NCI-H1694 (cell line): ENCODE measurements around the gene ZNF761.
"Not testable (repeated sequence)": the region's sequence is repeated elsewhere in the genome, so short reads cannot be mapped to it uniquely, and the experiment has no call there.

ENCODE experiments used
- DNase-seq: peaks from one replicate; lab custom pipeline; 2025; lab: John Stamatoyannopoulos, UW

The ZNF761 gene

GRCh38 chr19:53431399-53432087 lies at the start of gene ZNF761:
ZNF761 (plus strand) TSS chr19:53431984; CDS start chr19:53447269, 15,285 bp downstream.
- peak; percentile 75 for DNase-seq

DNA sequence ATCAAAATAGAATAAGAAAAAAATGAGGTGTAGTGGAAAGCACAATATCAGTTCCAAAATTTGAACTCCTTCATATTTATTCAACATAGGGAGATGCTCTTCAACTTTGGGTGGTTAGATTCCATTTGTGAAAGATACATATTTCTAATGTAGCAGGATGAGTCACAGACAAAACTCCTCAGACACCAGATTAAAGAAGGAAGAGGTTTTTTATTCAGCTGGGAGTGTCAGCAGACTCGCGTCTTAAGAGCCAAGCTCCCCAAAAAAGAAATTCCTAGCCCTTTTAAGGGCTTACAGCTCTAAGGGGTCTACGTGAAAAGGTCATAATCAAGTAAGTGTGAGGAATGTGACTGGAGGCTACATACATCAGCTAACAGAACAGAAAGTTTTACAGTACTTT lies 43.6 kb upstream of the ZNF761 start:
- DNase-seq: no peak

DNA sequence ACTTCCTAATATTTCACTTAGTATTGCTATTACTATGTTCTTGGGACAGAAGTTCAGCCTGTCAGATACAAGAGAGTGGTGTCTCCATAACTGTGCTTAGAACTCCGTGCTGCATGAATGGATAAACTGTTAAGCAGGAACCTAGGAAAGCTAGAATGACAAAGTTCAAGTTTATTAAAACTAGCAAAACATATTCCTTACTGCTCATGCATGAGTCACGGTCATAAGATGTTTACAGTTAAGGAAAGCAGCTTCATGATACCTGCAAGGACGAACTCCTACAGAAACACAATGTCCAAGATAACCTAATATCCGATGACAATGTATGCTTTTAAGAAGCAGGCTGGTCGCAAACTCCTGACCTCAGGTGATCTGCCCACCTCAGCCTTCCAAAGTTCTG lies 42.9 kb upstream of the ZNF761 start:
- DNase-seq: no peak

DNA sequence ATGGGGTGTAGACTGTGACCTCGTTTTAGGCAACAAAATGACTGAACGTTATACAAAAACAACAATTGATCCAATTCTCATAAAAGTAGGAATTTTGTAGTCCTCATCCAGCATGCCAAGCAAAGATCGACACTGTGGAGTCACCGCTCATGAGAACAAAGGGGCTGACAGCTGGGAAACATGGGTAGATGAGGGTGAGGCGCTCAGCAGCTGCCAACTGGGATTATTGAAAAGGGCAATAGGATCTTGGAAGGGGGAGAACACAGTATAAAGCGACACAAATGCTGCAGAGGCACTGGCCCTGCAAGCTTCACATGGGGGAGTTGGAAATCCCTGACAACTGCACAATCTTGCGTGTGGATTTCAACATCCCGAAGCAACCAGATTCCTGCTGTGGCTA lies 42.2 kb upstream of the ZNF761 start:
- DNase-seq: no peak

DNA sequence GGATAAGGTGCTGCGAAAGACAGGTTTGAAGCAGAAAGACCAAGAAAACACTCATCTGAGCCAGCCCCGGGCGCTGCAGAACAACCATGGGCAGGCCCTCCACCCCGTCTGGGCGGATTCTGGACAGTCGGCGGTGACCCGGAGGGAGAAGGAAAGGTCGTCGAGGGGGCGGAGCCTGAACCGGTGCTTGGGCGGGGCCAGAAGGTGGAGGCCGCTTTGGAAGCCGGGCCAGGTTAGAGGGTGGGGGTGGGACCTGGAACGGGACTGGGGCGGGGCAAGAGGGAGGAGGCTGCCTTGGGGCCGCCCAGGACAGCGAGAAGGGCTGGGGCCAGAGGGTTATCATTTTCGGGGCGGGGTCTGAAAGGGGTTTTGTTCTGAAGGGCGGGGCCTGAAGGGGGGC lies 41.8 kb upstream of the ZNF761 start:
- DNase-seq: no peak

- no peak for DNase-seq
Observed at GRCh38 chr19:53394522-53394973, 37.2 kb upstream of the ZNF761 start.

DNA sequence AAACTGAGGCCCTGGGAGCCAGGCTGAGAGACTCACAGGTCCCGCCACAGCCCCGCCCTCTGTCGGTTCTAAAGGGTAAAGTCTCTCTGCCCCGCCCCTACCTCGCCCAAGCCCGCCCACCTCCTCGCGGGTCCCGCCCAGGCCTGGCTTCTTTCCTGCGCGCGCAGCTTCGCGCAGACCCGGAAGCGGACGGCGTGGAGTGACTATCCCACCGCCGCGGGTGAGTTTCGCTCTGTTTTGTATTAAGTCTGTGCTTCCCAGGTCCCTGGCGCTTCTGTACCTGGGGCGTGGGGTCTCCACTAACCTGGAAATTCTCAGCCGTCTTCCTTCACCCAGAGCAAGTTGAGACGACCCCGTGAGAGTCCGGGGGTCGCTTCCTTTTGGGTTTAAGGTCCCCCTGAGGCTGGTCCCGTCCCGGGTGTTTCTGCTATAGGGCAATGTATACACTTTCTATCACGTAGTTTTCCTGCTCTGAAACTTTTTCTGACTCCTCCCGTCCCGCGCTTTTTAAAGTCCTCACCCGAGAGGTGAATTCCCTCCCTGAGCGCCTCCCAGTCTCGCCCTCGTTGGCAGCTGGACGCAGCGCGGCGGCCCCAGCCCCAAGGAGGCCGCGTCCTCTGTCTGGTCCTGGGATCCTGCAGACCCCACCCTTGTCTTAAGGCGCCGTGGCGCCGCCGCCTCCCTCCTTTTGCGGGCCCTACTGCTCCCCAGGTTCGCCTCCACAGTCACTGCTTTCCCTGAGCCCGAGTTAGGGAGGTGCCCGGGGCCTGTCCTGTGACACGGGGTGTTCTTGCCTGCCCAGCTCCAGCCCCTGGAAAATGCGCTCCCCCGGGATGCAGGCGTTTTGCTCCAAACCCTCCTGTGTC lies 36.6 kb upstream of the ZNF761 start, which contains the start of gene ZNF765:
ZNF765 (plus strand) TSS at position 176 of the 866 bp plus-strand sequence. CDS start 2,867 bp downstream, outside the sequence.
- DNase-seq: peak; percentile 82

- not testable (repeated sequence) for DNase-seq
Observed at GRCh38 chr19:53395840-53396524, 35.8 kb upstream of the ZNF761 start.

DNA sequence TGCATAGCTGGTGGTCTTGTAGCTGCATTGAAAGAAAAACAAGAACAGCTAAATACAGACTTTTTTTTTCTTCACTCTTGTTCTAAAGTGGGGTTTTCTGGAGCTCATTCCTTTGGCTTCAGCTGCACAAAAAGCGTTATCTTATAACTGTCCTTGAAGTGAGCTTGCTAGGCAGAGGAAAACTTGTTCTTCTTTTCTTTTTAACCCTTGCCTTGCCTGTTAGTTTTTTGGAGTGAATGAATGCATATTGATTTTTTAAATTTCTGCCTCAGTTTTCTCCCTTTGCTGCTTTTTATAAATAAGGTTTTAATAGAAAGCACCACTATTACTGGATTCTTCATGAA lies 35.3 kb upstream of the ZNF761 start:
- DNase-seq: no peak

DNA sequence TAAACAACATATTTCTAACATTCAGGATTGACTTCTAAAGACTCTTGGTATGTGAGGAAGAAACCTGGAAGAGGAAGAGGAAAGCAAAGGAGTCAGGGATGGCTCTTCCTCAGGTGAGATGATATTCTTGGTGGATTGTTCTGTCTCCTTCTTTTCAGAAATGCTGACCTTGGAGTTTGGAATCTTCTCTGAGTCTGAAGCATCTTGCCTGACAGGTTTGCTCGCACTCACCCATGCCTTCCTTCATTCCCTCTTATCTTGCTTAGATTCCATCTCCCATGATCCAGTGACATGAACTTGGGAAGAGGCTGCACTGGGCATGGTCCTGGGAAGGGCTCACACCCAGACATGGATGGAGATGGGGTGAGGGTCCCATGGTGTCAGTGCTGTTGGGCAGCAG lies 33.9 kb upstream of the ZNF761 start:
- not testable (repeated sequence) for DNase-seq

DNA sequence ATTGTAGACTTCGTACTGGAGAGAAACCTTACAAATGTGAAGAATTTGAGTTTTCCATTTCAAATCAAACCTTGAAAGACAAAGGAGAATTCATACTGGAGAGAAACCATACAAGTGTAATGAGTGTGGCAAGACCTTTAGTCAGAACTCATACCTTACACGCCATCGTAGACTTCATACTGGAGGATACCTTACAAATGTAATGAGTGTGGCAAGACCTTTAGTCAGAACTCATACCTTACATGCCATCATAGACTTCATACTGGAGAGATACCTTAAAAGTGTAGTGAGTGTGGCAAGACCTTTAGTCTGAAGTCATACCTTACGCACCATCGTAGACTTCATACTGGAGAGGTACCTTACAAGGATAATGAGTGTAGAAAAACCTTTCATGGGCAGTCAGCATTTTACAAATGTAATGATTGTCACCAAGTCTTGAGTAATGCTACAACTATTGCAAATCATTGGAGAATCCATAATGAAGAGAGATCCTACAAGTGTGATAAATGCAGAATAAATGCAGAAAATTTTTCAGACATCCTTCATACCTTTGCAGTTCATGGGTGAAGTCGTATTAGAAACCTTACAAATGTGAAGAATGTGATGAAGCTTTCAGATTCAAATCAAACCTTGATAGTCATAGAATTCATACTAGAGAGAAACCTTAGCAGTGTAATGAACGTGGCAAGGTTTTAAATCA lies 22.1 kb upstream of the ZNF761 start:
- DNase-seq: no peak

DNA sequence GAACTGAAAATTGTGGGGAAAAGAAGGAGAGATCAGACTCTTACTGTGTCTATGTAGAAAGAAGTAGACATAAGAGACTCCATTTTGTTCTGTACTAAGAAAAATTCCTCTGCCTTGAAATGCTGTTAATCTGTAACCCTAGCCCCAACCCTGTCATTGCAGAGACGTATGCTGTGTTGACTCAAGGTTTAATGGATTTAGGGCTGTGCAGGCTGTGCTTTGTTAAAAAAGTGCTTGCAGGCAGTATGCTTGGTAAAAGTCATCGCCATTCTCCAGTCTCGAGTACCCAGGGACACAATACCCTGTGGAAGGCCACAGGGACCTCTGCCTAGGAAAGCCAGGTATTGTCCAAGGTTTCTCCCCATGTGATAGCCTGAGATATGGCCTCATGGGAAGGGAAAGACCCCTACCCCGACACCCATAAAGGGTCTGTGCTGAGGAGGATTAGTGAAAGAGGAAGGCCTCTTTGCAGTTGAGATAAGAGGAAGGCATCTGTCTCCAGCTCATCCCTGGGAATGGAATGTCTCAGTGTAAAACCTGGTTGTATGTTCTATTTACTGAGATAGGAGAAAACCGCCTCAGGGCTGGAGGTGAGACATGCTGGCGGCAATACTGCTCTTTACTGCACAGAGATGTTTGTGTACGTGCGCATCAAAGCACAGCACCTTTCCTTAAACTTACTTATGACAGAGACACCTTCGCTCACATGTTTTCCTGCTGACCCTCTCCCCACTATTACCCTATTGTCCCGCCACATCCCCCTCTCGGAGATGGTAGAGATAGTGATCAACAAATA lies 11.1 kb upstream of the ZNF761 start:
- not testable (repeated sequence) for DNase-seq

DNA sequence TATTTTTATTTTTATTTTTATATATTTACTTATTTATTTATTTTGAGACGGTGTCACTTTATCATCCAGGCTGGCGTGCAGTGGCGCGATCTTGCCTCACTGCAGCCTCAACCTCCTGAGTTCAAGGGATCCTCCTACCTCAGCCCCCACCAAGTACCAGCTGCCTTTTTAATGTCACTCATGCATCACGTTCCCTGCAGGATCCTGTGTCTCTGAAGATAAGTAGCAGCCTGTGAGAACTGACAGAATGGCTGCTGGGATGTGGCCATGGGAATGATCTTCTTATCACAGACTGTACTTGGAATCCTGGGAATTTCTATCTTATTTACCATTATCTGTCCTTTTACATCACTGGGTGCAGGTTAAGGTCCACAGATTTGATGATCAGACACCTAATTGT lies 9.2 kb upstream of the ZNF761 start:
- no peak for DNase-seq

- not testable (repeated sequence) for DNase-seq
Observed at GRCh38 chr19:53423074-53423473, 8.7 kb upstream of the ZNF761 start.

DNA sequence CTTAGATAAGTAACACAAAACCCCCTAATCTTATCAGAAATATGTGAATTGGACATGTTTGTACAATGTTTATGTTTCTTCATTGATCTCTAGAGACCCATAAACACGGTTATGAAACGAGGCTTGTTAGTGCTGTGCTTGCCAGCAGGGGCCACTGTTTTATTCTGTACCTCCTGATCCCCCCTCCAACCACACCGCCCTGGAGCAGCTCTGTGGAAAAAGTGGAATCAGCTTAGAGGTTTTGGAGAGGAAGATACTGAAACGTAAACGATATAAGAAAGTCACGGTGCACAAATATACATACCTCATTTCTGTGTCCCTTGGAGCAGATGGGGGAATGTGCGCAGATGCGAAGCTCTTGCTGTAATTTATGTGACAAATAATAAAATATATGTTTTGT lies 8.1 kb upstream of the ZNF761 start:
- not testable (repeated sequence) for DNase-seq

- peak; percentile 66 for DNase-seq
Observed at GRCh38 chr19:53424968-53425597, 6.7 kb upstream of the ZNF761 start.

- no peak for DNase-seq
Observed at GRCh38 chr19:53432088-53432661, 391 bp downstream of the ZNF761 start.

- not testable (repeated sequence) for DNase-seq
Observed at GRCh38 chr19:53443809-53444208, 12.0 kb downstream of the ZNF761 start.

DNA sequence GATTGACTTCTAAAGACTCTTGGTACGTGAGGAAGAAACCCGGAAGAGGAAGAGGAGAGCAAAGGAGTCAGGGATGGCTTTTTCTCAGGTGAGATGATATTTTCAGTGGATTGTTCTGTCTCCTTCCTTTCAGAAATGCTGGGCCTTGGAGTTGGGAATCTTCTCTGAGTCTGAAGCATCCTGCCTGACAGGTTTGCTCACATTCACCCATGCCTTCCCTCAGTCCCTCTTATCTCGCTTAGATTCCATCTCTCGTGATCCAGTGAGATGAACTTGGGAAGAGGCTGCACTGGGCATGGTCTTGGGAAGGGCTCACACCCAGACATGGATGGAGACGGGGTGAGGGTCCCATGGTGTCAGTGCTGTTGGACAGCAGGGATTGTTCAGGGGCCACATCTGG lies 15.4 kb downstream of the ZNF761 start:
- DNase-seq: not testable (repeated sequence)

DNA sequence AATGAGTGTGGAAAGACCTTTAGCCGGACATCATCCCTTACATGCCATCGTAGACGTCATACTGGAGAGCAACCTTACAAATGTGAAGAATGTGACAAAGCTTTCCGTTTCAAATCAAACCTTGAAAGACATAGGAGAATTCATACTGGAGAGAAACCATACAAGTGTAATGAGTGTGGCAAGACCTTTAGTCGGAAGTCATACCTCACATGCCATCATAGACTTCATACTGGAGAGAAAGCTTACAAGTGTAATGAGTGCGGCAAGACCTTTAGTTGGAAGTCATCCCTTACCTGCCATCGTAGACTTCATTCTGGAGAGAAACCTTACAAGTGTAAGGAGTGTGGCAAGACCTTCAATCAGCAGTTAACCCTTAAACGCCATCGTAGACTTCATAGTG lies 24.0 kb downstream of the ZNF761 start:
- no peak for DNase-seq
